Loucy (cell line): ENCODE measurements around the gene KIRREL3.

Source experiments
- CTCF ChIP-seq: fragments of 200-600 bp; sonication (generic); conservative IDR thresholded peaks from 2 replicates; pipeline ENCODE4 v1.5.1; 2014; ENCODE audit warnings: mild to moderate bottlenecking, antibody characterized with exemption, low read length
- EZH2phosphoT487 ChIP-seq: fragments of 200-600 bp; IDR thresholded peaks from 2 replicates; pipeline ENCODE4 v1.6.1; 2018; ENCODE audit warnings: antibody characterized with exemption, mild to moderate bottlenecking, moderate library complexity, borderline replicate concordance

- TF ChIP-seq CTCF (no peak), EZH2phosphoT487 (no peak)
Measured at GRCh38 chr11:126436209-126436755, 564.3 kb downstream of the KIRREL3 start.
